ENCODE data around the gene RASSF3.

The RASSF3 gene

DNA sequence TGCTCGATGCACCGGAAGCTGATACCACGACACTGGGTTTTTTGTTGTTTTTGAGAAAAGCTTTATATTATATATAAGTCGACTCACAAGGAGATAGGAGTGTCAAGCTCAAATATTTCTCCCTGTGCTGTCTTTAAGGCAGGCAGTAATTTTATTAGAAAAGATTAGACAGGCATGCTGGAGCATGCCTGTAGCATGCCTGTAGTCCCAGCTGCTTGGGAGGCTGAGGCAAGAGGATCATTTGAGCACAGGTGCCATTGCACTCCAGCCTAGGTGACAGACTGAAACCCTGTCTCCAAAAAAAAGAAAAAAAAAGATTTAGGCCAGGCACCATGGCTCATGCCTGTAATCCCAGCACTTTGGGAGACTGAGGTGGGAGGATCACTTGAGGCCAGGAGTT lies 97.1 kb downstream of the RASSF3 start:
- CTCF ChIA-PET = interaction anchor here (0.7 to 1.8 kb wide), 3 partner anchors 103 to 159 kb away, joined by 3 to 4 read pairs (median 3); no protein-coding TSS in a partner anchor
- peaks cover 31% of the 10 kb centered on the region for H3K36me3 Mint-ChIP-seq
- no peaks in the 10 kb centered on the region for H3K4me1 Mint-ChIP-seq
- H3K27me3 Mint-ChIP-seq = no peaks in the 10 kb centered on the region
- H3K4me3 Mint-ChIP-seq = no peak overlapping the region
- DNase-seq = no peak
- H3K9me3 Mint-ChIP-seq = no peaks in the 10 kb centered on the region
- peak overlapping the region; percentile 52 for H3K27ac Mint-ChIP-seq

GRCh38 chr12:64707926-64708325 lies 97.6 kb downstream of the RASSF3 start:
- H3K4me1 Mint-ChIP-seq = peaks cover under 1% of the 10 kb centered on the region
- DNase-seq = no peak
- H3K36me3 Mint-ChIP-seq = peaks cover 31% of the 10 kb centered on the region
- CTCF ChIA-PET = interaction anchor here (0.7 to 1.8 kb wide), 2 partner anchors 103 to 160 kb away, joined by 3 to 4 read pairs; no protein-coding TSS in a partner anchor
- H3K27ac Mint-ChIP-seq = no peak overlapping the region
- no peaks in the 10 kb centered on the region for H3K9me3 Mint-ChIP-seq
- no peaks in the 10 kb centered on the region for H3K27me3 Mint-ChIP-seq
- no peak overlapping the region for H3K4me3 Mint-ChIP-seq

DNA sequence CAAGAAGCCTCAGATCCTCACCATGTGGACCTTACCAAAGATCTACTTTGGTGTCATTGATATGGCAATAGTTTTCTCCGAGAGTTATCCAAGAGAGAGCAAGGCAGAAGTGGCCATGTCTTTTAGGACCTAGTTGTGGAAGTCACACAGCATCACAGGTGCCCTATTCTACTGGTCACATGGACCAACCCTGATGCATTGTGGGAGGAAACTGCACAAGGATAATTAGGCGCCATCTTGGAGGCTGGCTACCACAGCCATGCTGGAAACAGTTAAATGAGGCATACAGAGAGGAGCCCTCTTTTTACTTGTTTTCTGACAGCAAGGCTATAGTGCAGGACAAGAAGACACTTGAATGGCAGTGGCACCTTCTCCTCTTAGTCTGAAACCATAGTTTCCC lies 99.1 kb downstream of the RASSF3 start:
- H3K4me1 Mint-ChIP-seq = peaks cover 14% of the 10 kb centered on the region
- peaks cover 45% of the 10 kb centered on the region for H3K36me3 Mint-ChIP-seq
- H3K9me3 Mint-ChIP-seq = no peaks in the 10 kb centered on the region
- no peak overlapping the region for H3K4me3 Mint-ChIP-seq
- CTCF ChIA-PET = no interaction called here
- no peak overlapping the region for H3K27ac Mint-ChIP-seq
- DNase-seq = no peak
- no peaks in the 10 kb centered on the region for H3K27me3 Mint-ChIP-seq

DNA sequence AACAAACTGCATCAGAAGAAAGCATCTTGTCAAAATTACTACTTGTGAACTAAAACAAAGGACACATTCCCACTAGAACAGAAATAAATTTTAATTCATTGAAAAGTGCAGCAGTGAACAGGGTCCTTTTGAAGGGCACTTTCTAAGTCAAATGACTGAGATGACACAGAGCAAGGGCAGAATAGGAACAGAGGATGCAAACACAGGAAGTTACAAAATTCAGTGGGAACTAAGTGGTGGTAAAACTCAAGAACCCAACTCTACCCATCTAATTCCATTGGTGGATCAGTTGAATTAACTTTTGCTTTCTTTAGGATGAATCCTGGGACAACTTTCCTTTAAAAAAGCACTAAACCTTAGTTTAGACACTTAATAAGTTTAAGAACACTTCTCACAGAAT lies 103.1 kb downstream of the RASSF3 start:
- no peaks in the 10 kb centered on the region for H3K9me3 Mint-ChIP-seq
- CTCF ChIA-PET = interaction anchor here (1.5 to 1.8 kb wide), 2 partner anchors 15 to 83 kb away, joined by 4 read pairs; no protein-coding TSS in a partner anchor
- peaks cover 60% of the 10 kb centered on the region for H3K36me3 Mint-ChIP-seq
- no peak overlapping the region for H3K4me3 Mint-ChIP-seq
- no peaks in the 10 kb centered on the region for H3K27me3 Mint-ChIP-seq
- DNase-seq = no peak
- H3K27ac Mint-ChIP-seq = no peak overlapping the region
- peaks cover 37% of the 10 kb centered on the region for H3K4me1 Mint-ChIP-seq

DNA sequence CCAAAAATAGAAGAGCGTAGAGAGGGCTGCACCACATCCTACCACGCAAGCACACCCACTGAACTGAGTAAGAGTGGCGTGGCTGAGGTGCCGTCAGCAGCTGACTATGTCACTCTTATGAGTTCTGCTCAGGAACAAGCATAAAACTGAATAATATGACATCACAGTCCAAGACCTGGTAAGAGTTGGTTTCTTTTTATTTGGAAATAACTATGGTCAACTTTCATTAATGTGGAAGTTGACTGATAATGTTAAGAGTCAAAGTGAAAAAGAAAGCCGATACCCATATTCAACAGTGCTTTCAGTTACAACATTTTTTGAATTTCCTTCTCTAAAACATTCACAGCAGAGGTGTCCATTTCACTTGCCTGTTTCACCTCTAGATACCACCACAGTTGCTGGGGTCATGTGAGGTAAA lies 104.3 kb downstream of the RASSF3 start:
- peaks cover 37% of the 10 kb centered on the region for H3K4me1 Mint-ChIP-seq
- H3K4me3 Mint-ChIP-seq = no peak overlapping the region
- H3K36me3 Mint-ChIP-seq = peaks cover 59% of the 10 kb centered on the region
- DNase-seq = no peak
- H3K9me3 Mint-ChIP-seq = no peaks in the 10 kb centered on the region
- no peak overlapping the region for H3K27ac Mint-ChIP-seq
- H3K27me3 Mint-ChIP-seq = no peaks in the 10 kb centered on the region
- CTCF ChIA-PET = interaction anchor here (1.5 to 1.8 kb wide), 2 partner anchors 17 to 82 kb away, joined by 4 read pairs; no protein-coding TSS in a partner anchor

DNA sequence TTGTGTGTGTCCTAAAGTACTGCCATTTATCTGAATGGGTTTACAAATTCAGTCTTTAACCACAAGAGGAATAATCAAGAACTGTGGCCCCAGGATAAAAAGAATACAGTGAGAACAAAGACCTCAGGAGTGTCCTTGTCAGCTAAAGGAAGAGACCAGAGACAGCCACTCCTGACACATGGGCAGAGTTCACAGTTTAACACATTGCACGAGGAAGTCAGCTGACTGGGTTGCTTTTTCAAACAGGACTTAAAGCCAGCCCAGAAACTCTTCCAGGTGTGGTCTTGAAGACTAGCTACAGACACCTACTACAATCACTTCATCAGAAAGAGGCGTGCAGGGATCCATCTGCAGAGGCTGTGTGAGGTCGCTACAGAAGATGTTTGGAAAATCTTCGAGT lies 106.1 kb downstream of the RASSF3 start:
- no peak for DNase-seq
- no peaks in the 10 kb centered on the region for H3K9me3 Mint-ChIP-seq
- CTCF ChIA-PET = no interaction called here
- peaks cover 37% of the 10 kb centered on the region for H3K4me1 Mint-ChIP-seq
- H3K36me3 Mint-ChIP-seq = peaks cover 59% of the 10 kb centered on the region
- H3K27me3 Mint-ChIP-seq = no peaks in the 10 kb centered on the region
- no peak overlapping the region for H3K4me3 Mint-ChIP-seq
- peak overlapping the region; percentile 24 for H3K27ac Mint-ChIP-seq

DNA sequence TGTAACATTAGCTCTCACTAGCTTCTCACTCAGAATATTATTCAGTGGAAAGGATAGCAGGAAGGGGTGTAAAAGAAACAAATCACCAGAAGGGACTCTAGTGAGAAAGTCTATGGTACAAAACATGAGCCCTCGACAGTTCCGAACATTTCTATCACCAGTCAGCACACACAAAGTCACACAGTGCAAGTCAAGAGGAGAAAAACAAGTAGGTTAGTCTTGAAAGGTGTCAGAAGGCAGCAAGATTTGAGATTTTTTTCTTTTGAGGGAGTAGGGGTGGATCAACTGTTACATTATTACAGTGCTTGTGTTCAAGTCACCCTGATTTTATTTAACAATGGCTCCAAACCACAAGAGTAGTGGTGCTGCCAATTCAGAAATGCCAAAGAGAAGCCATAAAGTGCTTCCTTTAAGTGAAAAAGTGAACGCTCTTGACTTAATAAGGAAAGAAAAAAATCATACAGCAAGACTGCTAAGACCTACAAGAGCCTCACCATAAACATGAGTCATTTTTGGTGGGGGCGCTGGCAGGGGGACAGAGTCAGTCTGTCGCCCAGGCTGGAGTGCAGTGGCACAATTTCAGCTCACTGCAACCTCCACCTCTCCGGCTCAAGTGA lies 106.7 kb downstream of the RASSF3 start:
- Mint-ChIP-seq H3K9me3 (no peaks in the 10 kb centered on the region), H3K27me3 (no peaks in the 10 kb centered on the region), H3K36me3 (peaks cover 63% of the 10 kb centered on the region), H3K4me3 (no peak overlapping the region), H3K27ac (no peak overlapping the region), H3K4me1 (peaks cover 37% of the 10 kb centered on the region)
- CTCF ChIA-PET = no interaction called here
- DNase-seq = no peak

DNA sequence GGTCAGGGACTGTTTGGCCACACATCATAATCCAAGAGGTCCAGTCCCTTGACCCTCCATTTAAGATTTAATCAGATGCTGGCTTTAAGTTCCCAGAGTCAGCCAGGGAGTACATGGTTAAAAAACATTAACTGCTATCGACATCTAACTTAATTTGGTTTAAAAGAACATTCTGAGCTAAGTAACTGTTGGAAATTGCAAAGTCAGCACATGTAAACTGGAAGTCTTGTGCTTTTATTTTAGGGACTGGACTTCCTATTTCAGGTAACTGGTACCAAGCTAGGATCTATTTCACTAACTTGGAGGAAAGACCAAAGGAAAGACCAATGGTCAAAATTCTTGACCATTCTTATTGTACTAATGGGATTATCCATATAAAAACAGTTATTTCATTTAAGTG lies 108.4 kb downstream of the RASSF3 start:
- DNase-seq = no peak
- Mint-ChIP-seq H3K4me3 (no peak overlapping the region), H3K36me3 (peaks cover 63% of the 10 kb centered on the region), H3K9me3 (no peaks in the 10 kb centered on the region), H3K27me3 (no peaks in the 10 kb centered on the region), H3K27ac (no peak overlapping the region), H3K4me1 (peaks cover 38% of the 10 kb centered on the region)
- CTCF ChIA-PET = interaction anchor here (0.7 to 1.3 kb wide), 4 partner anchors 18 to 169 kb away, joined by 3 to 4 read pairs (median 3); no protein-coding TSS in a partner anchor

DNA sequence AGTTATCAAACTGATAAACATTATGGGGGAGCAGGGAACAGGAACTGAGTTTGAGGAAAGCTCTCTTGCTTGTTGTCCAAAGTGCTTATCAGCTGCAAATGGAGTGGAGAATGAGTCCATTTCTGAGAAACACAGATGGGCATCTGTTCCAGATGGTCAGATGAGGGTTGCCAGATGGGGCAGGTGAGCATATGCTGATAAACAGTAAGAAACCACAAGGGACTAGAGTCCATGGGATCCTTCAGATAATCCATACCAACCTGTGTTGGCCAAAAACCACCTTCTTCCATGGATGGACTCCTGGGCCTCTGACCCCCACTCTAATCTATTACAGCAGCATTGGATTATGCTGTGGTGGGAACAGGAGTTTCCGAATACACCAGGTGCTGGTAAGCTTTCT lies 110.6 kb downstream of the RASSF3 start:
- no peak for DNase-seq
- no peaks in the 10 kb centered on the region for H3K27me3 Mint-ChIP-seq
- H3K4me3 Mint-ChIP-seq = no peak overlapping the region
- H3K36me3 Mint-ChIP-seq = peaks cover 49% of the 10 kb centered on the region
- CTCF ChIA-PET = no interaction called here
- H3K9me3 Mint-ChIP-seq = no peaks in the 10 kb centered on the region
- H3K27ac Mint-ChIP-seq = no peak overlapping the region
- peaks cover 22% of the 10 kb centered on the region for H3K4me1 Mint-ChIP-seq

DNA sequence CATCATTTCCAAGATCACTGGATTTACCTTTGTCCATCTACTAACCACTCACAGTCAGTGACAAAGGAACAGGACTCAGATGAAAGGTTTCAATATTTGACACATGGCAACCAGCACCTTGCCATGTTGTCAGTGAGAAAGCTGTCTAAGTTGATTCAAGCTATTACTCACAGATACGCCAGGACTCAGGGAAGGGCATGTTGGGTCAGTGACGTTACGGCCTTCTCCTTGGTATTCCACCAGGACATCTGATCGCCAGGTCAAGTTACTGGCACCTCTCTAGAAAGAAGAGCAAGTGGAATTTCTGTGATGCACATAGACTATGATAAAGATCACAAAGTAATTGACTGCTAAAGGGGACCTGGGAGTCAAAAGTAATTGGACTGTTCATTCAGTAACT lies 112.5 kb downstream of the RASSF3 start:
- Mint-ChIP-seq H3K27ac (no peak overlapping the region), H3K4me1 (peaks cover 14% of the 10 kb centered on the region), H3K27me3 (no peaks in the 10 kb centered on the region), H3K36me3 (peaks cover 47% of the 10 kb centered on the region), H3K4me3 (no peak overlapping the region), H3K9me3 (no peaks in the 10 kb centered on the region)
- CTCF ChIA-PET = interaction anchor here (1.8 kb wide), 1 partner anchor 173 kb away, joined by 5 read pairs; no protein-coding TSS in a partner anchor
- no peak for DNase-seq

DNA sequence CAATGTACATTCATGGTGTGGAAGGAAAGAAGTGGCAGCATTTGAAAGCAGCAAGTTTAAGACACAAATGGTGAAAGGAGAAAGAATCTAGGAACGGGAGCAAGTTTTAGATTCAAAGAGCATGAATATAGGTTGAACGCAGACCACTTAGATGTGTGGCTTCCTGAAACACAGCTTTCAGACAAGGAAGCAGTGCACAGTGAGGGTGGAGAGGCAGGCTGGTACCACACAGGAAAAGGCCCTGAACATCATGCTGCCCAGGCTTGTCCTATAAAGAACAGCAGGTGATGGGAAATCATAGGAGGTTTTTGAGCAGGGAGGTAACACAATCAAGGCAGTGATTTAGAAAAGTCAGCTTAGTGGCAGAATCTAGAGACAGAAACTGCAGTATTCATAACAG lies 113.3 kb downstream of the RASSF3 start:
- Mint-ChIP-seq H3K9me3 (no peaks in the 10 kb centered on the region), H3K4me3 (no peak overlapping the region), H3K27ac (no peak overlapping the region), H3K27me3 (no peaks in the 10 kb centered on the region), H3K4me1 (peaks cover 14% of the 10 kb centered on the region), H3K36me3 (peaks cover 52% of the 10 kb centered on the region)
- CTCF ChIA-PET = interaction anchor here (1.8 kb wide), 1 partner anchor 174 kb away, joined by 5 read pairs; no protein-coding TSS in a partner anchor
- DNase-seq = no peak

GRCh38 chr12:64724201-64724745 lies 114.0 kb downstream of the RASSF3 start:
- no peak for DNase-seq
- no peaks in the 10 kb centered on the region for H3K9me3 Mint-ChIP-seq
- H3K4me3 Mint-ChIP-seq = no peak overlapping the region
- H3K27ac Mint-ChIP-seq = no peak overlapping the region
- no peaks in the 10 kb centered on the region for H3K27me3 Mint-ChIP-seq
- CTCF ChIA-PET = interaction anchor here (1.8 kb wide), 1 partner anchor 175 kb away, joined by 5 read pairs; no protein-coding TSS in a partner anchor
- peaks cover 15% of the 10 kb centered on the region for H3K4me1 Mint-ChIP-seq
- peaks cover 52% of the 10 kb centered on the region for H3K36me3 Mint-ChIP-seq

DNA sequence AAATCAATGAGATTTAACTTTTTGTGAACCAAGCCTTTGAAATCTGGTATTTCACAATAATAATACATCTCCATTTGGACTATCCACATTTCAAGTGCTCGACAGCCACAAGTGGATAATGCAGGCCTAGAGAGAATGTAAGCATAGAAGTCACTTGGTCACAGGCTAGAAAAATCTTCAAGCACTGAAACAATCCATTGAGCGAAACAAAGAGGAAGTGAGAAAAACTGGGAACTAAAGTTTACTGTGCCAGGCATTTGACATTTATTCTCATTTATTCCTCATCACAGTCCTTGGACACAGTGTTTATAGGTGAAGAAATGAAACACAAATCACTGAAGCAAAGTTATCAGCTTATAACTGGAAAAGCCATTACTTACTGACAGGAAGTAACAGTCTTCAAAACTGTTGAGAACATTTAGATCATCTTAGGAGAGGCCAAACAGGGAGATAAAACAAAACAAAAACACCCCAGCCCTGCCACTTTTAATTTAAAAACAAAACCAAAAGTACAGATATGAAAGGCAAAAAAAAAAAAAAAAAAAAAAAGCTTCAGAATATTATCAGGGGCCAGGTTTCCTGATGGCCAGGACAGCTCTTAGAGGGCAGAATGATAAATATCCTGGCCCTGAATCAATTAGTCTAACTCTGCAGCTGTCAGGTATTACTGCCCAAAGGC lies 119.8 kb downstream of the RASSF3 start:
- no peaks in the 10 kb centered on the region for H3K27me3 Mint-ChIP-seq
- H3K4me1 Mint-ChIP-seq = peaks cover 20% of the 10 kb centered on the region
- H3K9me3 Mint-ChIP-seq = no peaks in the 10 kb centered on the region
- H3K4me3 Mint-ChIP-seq = peak overlapping the region; percentile 2
- CTCF ChIA-PET = interaction anchor here (1.0 kb wide), 1 partner anchor 180 kb away, joined by 4 read pairs; no protein-coding TSS in a partner anchor
- peaks cover 50% of the 10 kb centered on the region for H3K36me3 Mint-ChIP-seq
- H3K27ac Mint-ChIP-seq = peak overlapping the region; percentile 93
- DNase-seq = no peak

DNA sequence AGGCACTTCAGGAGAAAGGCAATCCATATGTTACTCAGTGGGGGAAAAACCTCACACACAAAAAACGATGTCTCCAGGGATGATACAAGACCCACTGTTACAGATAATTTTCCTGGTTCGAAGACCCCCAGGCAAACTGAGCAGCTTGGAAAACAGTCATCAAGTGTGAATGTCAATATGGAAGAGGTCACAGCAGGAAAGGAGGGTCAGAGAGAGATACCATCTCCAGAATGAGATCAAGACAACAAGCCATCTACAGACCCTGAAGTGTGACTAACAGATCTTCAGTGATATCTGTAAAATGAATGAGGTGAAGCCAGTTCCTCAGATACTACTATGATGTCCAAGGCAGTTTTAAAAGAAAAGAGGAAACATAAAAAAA lies 120.3 kb downstream of the RASSF3 start:
- H3K9me3 Mint-ChIP-seq = no peaks in the 10 kb centered on the region
- H3K27me3 Mint-ChIP-seq = no peaks in the 10 kb centered on the region
- peaks cover 46% of the 10 kb centered on the region for H3K36me3 Mint-ChIP-seq
- no peak overlapping the region for H3K4me3 Mint-ChIP-seq
- DNase-seq = no peak
- peak overlapping the region; percentile 93 for H3K27ac Mint-ChIP-seq
- CTCF ChIA-PET = interaction anchor here (1.0 kb wide), 1 partner anchor 181 kb away, joined by 4 read pairs; no protein-coding TSS in a partner anchor
- H3K4me1 Mint-ChIP-seq = peaks cover 20% of the 10 kb centered on the region
